SK-N-MC (cell line): ENCODE data around the gene AMIGO2.

ENCODE experiments used
- DNase-seq: peaks from one replicate; pipeline ENCODE4 v3.0.0-alpha.2; 2011; ENCODE audit warnings: low read depth, low spot score
- H3K27ac ChIP-seq: fragments of 200-600 bp; sonication (generic); 2 replicates; pipeline ENCODE4 v1.5.1; 2016; ENCODE audit warnings: mixed run types
- H3K36me3 ChIP-seq: fragments of 200-600 bp; sonication (generic); 2 replicates; pipeline ENCODE4 v1.6.1; 2017; ENCODE audit warnings: antibody characterized with exemption, low read length, mixed read lengths; ENCODE audit not compliant: insufficient read depth
- H3K4me3 ChIP-seq: fragments of 200-600 bp; sonication (generic); 2 replicates; pipeline ENCODE4 v1.5.1; 2016
- H3K9ac ChIP-seq: fragments of 200-600 bp; sonication (generic); 2 replicates; pipeline ENCODE4 v1.8.0; 2017; ENCODE audit warnings: mixed run types, mixed read lengths; ENCODE audit not compliant: insufficient read length
- H3K9me3 ChIP-seq: fragments of 200-600 bp; sonication (generic); 2 replicates; pipeline ENCODE4 v1.6.1; 2017; ENCODE audit warnings: low read depth, mild to moderate bottlenecking, antibody characterized with exemption, low read length, moderate library complexity, mixed read lengths
- EZH2 ChIP-seq: fragments of 200-600 bp; sonication (generic); IDR thresholded peaks from one replicate; pipeline ENCODE4 v1.6.1; 2017; ENCODE audit warnings: antibody characterized with exemption
- FOXP2 ChIP-seq: optimal IDR thresholded peaks from 2 replicates; pipeline ENCODE3; 2011; ENCODE audit warnings: mild to moderate bottlenecking, moderate library complexity; ENCODE audit not compliant: insufficient read depth; ENCODE audit errors: extremely low read length, control extremely low read depth
- POLR2AphosphoS5 ChIP-seq: IDR thresholded peaks from 2 replicates; pipeline ENCODE4 v1.6.1; 2012; ENCODE audit warnings: mild to moderate bottlenecking, low read depth, low read length, borderline replicate concordance

Gene AMIGO2

GRCh38 chr12:47102845-47103651 is 23.3 kb upstream of the AMIGO2 start:
- no peak overlapping the region for H3K9ac ChIP-seq
- H3K36me3 ChIP-seq: no peaks in the 10 kb centered on the region
- H3K9me3 ChIP-seq: no peaks in the 10 kb centered on the region
- H3K27ac ChIP-seq: no peak overlapping the region
- no peak for TF ChIP-seq FOXP2
- TF ChIP-seq POLR2AphosphoS5: no peak
- H3K4me3 ChIP-seq: no peak overlapping the region
- DNase-seq: no peak

- no peak overlapping the region for H3K27ac ChIP-seq
Observed at GRCh38 chr12:47102406-47102805, 22.6 kb upstream of the AMIGO2 start.

GRCh38 chr12:47100160-47100559 is 20.4 kb upstream of the AMIGO2 start:
- Histone ChIP-seq H3K4me3 (no peak overlapping the region), H3K36me3 (no peaks in the 10 kb centered on the region), H3K9ac (no peak overlapping the region), H3K27ac (no peak overlapping the region), H3K9me3 (no peaks in the 10 kb centered on the region)
- no peak for DNase-seq
- TF ChIP-seq FOXP2 (no peak), EZH2 (no peak), POLR2AphosphoS5 (no peak)

More at GRCh38 chr12:47102406-47102805, 22.6 kb upstream of the AMIGO2 start:
- TF ChIP-seq FOXP2 (no peak), EZH2 (no peak), POLR2AphosphoS5 (no peak)
- DNase-seq: no peak
- no peak overlapping the region for H3K9ac ChIP-seq
- H3K4me3 ChIP-seq: no peak overlapping the region
- H3K9me3 ChIP-seq: no peaks in the 10 kb centered on the region
- H3K36me3 ChIP-seq: no peaks in the 10 kb centered on the region

- H3K9ac ChIP-seq: no peak overlapping the region
- H3K36me3 ChIP-seq: no peaks in the 10 kb centered on the region
- DNase-seq: no peak
- no peak overlapping the region for H3K4me3 ChIP-seq
- no peak overlapping the region for H3K27ac ChIP-seq
- no peak for TF ChIP-seq EZH2
- no peak for TF ChIP-seq POLR2AphosphoS5
- TF ChIP-seq FOXP2: no peak
- H3K9me3 ChIP-seq: no peaks in the 10 kb centered on the region
Observed at GRCh38 chr12:47099610-47100009, 19.9 kb upstream of the AMIGO2 start.

GRCh38 chr12:47098099-47098498 is 18.3 kb upstream of the AMIGO2 start:
- Histone ChIP-seq H3K9me3 (no peaks in the 10 kb centered on the region), H3K27ac (no peak overlapping the region), H3K9ac (no peak overlapping the region), H3K36me3 (no peaks in the 10 kb centered on the region), H3K4me3 (no peak overlapping the region)
- no peak for DNase-seq
- TF ChIP-seq EZH2 (no peak), FOXP2 (no peak), POLR2AphosphoS5 (no peak)

GRCh38 chr12:47097276-47097896 is 17.6 kb upstream of the AMIGO2 start:
- Histone ChIP-seq H3K27ac (no peak overlapping the region), H3K36me3 (no peaks in the 10 kb centered on the region), H3K9me3 (no peaks in the 10 kb centered on the region), H3K4me3 (no peak overlapping the region), H3K9ac (no peak overlapping the region)
- TF ChIP-seq FOXP2 (no peak), POLR2AphosphoS5 (no peak), EZH2 (no peak)
- DNase-seq: no peak

GRCh38 chr12:47095446-47096236 is 15.9 kb upstream of the AMIGO2 start:
- no peak overlapping the region for H3K27ac ChIP-seq
- no peak overlapping the region for H3K9ac ChIP-seq
- DNase-seq: no peak
- H3K9me3 ChIP-seq: no peaks in the 10 kb centered on the region
- TF ChIP-seq FOXP2 (no peak), POLR2AphosphoS5 (no peak), EZH2 (no peak)
- H3K36me3 ChIP-seq: no peaks in the 10 kb centered on the region
- H3K4me3 ChIP-seq: no peak overlapping the region

- no peaks in the 10 kb centered on the region for H3K36me3 ChIP-seq
- H3K9me3 ChIP-seq: no peaks in the 10 kb centered on the region
- DNase-seq: no peak
- no peak overlapping the region for H3K4me3 ChIP-seq
- H3K9ac ChIP-seq: no peak overlapping the region
- no peak for TF ChIP-seq EZH2
- no peak for TF ChIP-seq POLR2AphosphoS5
- no peak for TF ChIP-seq FOXP2
- H3K27ac ChIP-seq: no peak overlapping the region
Observed at GRCh38 chr12:47094804-47095203, 15.0 kb upstream of the AMIGO2 start.
